Measurements from ENCODE around the gene HLCS. TPM values are rescaled to one million over a fixed set of nuclear protein-coding genes. Genes with fewer than 3 reads are reported as not detected.

Gene HLCS
- total RNA-seq, 1 experiment from 2014 or later = 55.9 TPM

DNA sequence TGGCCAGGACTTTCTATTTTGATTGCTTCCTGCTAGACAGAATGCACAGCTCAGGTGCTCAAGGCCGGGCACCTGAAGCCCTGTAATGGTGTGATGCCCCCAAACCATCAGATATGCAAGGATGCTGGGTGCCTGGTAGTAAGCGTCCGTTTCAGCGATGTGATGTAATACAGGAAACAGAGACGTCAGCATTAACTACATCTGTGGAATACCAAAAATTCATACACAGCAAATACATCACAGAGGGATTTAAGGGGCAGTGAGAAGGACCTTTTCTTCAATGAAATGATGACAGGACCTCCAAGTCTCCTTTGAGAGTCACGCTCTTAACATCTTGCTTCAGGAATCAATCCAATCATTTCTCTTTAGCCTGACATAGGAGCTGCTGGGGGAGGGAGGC is 203.2 kb downstream of the HLCS start:
- Histone ChIP-seq H3K27me3 (ENCODE audit: low read length) (no peaks in the 10 kb centered on the region), H3K27ac (ENCODE audit: low read length) (no peak overlapping the region), H3K9me3 (ENCODE audit: low read length) (no peaks in the 10 kb centered on the region), H4K20me1 (ENCODE audit: insufficient read depth, low read depth, low read length) (no peaks in the 10 kb centered on the region), H3K36me3 (ENCODE audit: insufficient read depth, low read length) (no peaks in the 10 kb centered on the region), H3K4me2 (ENCODE audit: low read depth, low read length, poor library complexity, severe bottlenecking) (no peak overlapping the region), H3K9me2 (replicated peaks; ENCODE audit: insufficient read depth, low read length) (no peaks in the 10 kb centered on the region), H3K4me3 (ENCODE audit: low read length) (no peak overlapping the region), H3K4me1 (ENCODE audit: low read length) (no peaks in the 10 kb centered on the region), H2AFZ (ENCODE audit: low read length) (no peak overlapping the region), H3K79me2 (ENCODE audit: low read length) (no peaks in the 10 kb centered on the region), H3K9ac (ENCODE audit: low read length) (no peak overlapping the region)
- DNase-seq = no peak

DNA sequence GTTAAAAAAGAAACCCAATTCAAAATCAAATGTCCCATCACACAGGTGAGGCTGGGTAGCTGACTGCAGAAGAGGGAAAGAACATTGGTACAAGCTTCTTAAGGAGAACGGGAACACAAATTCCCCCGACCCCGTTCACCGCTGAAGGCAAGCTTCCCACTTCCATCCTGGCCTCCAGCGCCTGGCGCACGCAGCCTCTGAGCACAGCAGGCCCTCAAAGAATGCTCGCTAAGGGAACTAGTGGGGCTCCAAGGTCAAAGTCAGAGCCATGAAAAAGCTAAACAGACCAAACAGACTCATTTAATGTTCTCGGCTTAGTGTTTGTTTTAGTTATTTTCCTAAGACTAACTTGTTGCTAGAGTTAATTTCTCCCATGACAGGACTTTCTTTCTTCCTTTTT is 203.8 kb downstream of the HLCS start:
- no peak for DNase-seq
- Histone ChIP-seq H3K4me2 (ENCODE audit: low read depth, low read length, poor library complexity, severe bottlenecking) (no peak overlapping the region), H4K20me1 (ENCODE audit: insufficient read depth, low read depth, low read length) (no peaks in the 10 kb centered on the region), H2AFZ (ENCODE audit: low read length) (no peak overlapping the region), H3K27me3 (ENCODE audit: low read length) (no peaks in the 10 kb centered on the region), H3K4me1 (ENCODE audit: low read length) (no peaks in the 10 kb centered on the region), H3K79me2 (ENCODE audit: low read length) (no peaks in the 10 kb centered on the region), H3K9me2 (replicated peaks; ENCODE audit: insufficient read depth, low read length) (no peaks in the 10 kb centered on the region), H3K27ac (ENCODE audit: low read length) (no peak overlapping the region), H3K9me3 (ENCODE audit: low read length) (no peaks in the 10 kb centered on the region), H3K9ac (ENCODE audit: low read length) (no peak overlapping the region), H3K36me3 (ENCODE audit: insufficient read depth, low read length) (no peaks in the 10 kb centered on the region), H3K4me3 (ENCODE audit: low read length) (no peak overlapping the region)

DNA sequence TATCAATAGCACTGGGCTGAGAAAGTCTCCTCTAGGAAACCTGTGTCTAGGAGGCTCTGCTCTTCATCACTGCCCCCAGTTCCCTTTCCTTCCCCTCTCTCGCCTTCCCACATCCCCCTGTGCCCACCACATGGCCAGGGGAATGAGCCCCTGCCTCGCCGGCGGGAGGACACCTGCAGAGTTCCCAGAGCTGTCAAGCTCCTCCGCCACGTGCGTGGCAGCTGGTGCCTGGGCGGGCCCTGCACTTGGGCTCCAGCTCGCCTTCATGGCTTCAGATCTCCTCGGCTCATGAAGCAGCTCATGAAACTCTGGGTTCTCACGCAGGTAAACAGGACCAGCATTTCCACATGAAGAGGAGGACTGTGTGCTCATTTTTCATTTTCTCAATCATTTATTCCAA is 204.8 kb downstream of the HLCS start:
- no peaks in the 10 kb centered on the region for H3K4me1 ChIP-seq (ENCODE audit: low read length)
- no peaks in the 10 kb centered on the region for H3K79me2 ChIP-seq (ENCODE audit: low read length)
- H3K4me2 ChIP-seq (ENCODE audit: low read depth, low read length, poor library complexity, severe bottlenecking) = no peak overlapping the region
- no peak overlapping the region for H3K4me3 ChIP-seq (ENCODE audit: low read length)
- no peak overlapping the region for H2AFZ ChIP-seq (ENCODE audit: low read length)
- no peaks in the 10 kb centered on the region for H3K9me3 ChIP-seq (ENCODE audit: low read length)
- no peaks in the 10 kb centered on the region for H3K9me2 ChIP-seq (replicated peaks; ENCODE audit: insufficient read depth, low read length)
- DNase-seq = no peak
- no peak overlapping the region for H3K9ac ChIP-seq (ENCODE audit: low read length)
- no peak overlapping the region for H3K27ac ChIP-seq (ENCODE audit: low read length)
- H4K20me1 ChIP-seq (ENCODE audit: insufficient read depth, low read depth, low read length) = no peaks in the 10 kb centered on the region
- H3K27me3 ChIP-seq (ENCODE audit: low read length) = no peaks in the 10 kb centered on the region
- H3K36me3 ChIP-seq (ENCODE audit: insufficient read depth, low read length) = no peaks in the 10 kb centered on the region

DNA sequence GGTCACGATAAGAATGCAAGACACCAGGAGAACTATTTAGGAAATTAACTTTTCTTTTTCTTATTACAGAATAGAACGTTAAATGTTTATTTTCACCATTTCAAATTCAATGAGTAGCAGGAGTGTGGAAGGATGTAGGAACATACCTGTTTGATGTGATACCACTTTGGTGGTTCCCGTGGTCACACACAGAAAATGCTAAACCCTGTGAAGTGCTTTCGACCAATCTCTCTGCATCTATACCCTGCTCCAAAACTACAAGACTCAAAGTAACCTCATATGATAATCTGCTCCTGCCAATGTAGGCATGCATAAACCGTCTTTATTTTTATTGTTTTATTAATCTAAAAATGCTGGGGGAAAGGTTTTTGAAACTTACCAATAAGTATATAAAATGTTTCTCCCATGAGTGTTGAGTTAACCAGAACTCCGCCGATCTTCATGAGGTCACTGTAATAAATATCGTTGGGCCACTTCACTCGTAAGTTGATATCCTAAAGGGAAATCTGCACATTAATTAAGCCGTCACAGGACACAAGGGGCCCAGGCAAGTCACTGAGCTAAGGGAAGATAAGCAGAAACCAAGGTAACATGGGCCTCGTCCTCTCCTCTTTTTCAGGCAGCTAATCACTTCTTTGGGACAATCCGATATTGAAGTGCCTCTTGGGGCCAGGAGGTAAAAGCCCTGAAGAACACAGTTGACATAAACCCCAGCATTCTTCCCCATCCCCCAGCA is 207.0 kb downstream of the HLCS start:
- H3K27ac ChIP-seq (ENCODE audit: low read length) = no peak overlapping the region
- no peak for DNase-seq
- no peaks in the 10 kb centered on the region for H3K9me2 ChIP-seq (replicated peaks; ENCODE audit: insufficient read depth, low read length)

DNA sequence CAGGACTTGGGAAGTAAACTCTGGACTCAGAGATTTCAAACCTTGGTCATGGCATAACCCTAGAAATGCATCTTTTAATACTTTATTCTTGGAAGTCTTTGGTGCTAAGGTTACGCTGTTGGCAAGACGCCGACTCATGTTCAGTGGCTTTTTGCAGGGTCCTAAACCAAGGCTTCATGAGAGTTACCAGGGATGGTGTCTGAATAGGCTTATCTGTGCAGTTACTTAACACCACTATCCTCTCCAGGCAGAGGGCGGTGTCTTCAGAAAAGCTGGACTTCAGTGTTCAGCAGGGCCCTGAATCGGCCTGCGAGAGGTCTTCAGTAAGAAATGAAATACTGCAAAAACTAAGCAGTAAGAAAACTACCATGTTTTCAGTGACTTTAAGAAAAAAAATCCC is 209.3 kb downstream of the HLCS start:
- DNase-seq = no peak
- no peaks in the 10 kb centered on the region for H3K4me1 ChIP-seq (ENCODE audit: low read length)
- H2AFZ ChIP-seq (ENCODE audit: low read length) = no peak overlapping the region
- no peaks in the 10 kb centered on the region for H3K79me2 ChIP-seq (ENCODE audit: low read length)
- no peak overlapping the region for H3K9ac ChIP-seq (ENCODE audit: low read length)
- no peaks in the 10 kb centered on the region for H3K36me3 ChIP-seq (ENCODE audit: insufficient read depth, low read length)
- H3K4me3 ChIP-seq (ENCODE audit: low read length) = no peak overlapping the region
- no peaks in the 10 kb centered on the region for H4K20me1 ChIP-seq (ENCODE audit: insufficient read depth, low read depth, low read length)
- H3K27ac ChIP-seq (ENCODE audit: low read length) = no peak overlapping the region
- H3K4me2 ChIP-seq (ENCODE audit: low read depth, low read length, poor library complexity, severe bottlenecking) = no peak overlapping the region
- no peaks in the 10 kb centered on the region for H3K9me3 ChIP-seq (ENCODE audit: low read length)
- H3K9me2 ChIP-seq (replicated peaks; ENCODE audit: insufficient read depth, low read length) = no peaks in the 10 kb centered on the region
- H3K27me3 ChIP-seq (ENCODE audit: low read length) = no peaks in the 10 kb centered on the region

More for the DNA sequence above, 207.0 kb downstream of the HLCS start:
- Histone ChIP-seq H3K36me3 (ENCODE audit: insufficient read depth, low read length) (no peaks in the 10 kb centered on the region), H3K4me3 (ENCODE audit: low read length) (no peak overlapping the region), H3K9ac (ENCODE audit: low read length) (no peak overlapping the region), H4K20me1 (ENCODE audit: insufficient read depth, low read depth, low read length) (no peaks in the 10 kb centered on the region), H3K27me3 (ENCODE audit: low read length) (no peaks in the 10 kb centered on the region), H3K9me3 (ENCODE audit: low read length) (no peaks in the 10 kb centered on the region), H3K4me1 (ENCODE audit: low read length) (no peaks in the 10 kb centered on the region), H2AFZ (ENCODE audit: low read length) (no peak overlapping the region), H3K4me2 (ENCODE audit: low read depth, low read length, poor library complexity, severe bottlenecking) (no peak overlapping the region), H3K79me2 (ENCODE audit: low read length) (no peaks in the 10 kb centered on the region)

DNA sequence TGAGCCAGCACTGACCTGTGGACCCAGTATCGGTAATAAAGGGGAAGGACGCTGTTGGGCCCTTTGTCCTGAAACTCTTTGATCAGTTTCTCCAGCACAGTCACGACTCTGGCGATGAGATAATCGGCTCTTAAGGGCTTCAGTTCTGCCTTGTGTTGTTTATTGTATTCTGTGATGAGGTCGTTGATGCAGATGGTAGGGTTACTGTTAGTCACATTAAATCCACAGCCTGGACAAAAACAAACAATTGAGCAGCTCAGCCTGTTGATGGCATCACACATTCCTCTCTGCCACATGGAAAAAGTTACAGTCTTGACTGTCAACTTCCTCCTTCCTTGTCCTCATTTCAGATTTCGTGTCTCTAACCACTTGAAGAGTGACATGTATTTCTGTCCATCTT is 209.9 kb downstream of the HLCS start:
- Histone ChIP-seq H3K79me2 (ENCODE audit: low read length) (no peaks in the 10 kb centered on the region), H3K9me3 (ENCODE audit: low read length) (no peaks in the 10 kb centered on the region), H3K4me2 (ENCODE audit: low read depth, low read length, poor library complexity, severe bottlenecking) (no peak overlapping the region), H3K4me1 (ENCODE audit: low read length) (no peaks in the 10 kb centered on the region), H3K4me3 (ENCODE audit: low read length) (no peak overlapping the region), H3K27ac (ENCODE audit: low read length) (no peak overlapping the region), H3K27me3 (ENCODE audit: low read length) (no peaks in the 10 kb centered on the region), H3K9ac (ENCODE audit: low read length) (no peak overlapping the region), H4K20me1 (ENCODE audit: insufficient read depth, low read depth, low read length) (no peaks in the 10 kb centered on the region), H3K9me2 (replicated peaks; ENCODE audit: insufficient read depth, low read length) (no peaks in the 10 kb centered on the region), H3K36me3 (ENCODE audit: insufficient read depth, low read length) (no peaks in the 10 kb centered on the region), H2AFZ (ENCODE audit: low read length) (no peak overlapping the region)
- no peak for DNase-seq

DNA sequence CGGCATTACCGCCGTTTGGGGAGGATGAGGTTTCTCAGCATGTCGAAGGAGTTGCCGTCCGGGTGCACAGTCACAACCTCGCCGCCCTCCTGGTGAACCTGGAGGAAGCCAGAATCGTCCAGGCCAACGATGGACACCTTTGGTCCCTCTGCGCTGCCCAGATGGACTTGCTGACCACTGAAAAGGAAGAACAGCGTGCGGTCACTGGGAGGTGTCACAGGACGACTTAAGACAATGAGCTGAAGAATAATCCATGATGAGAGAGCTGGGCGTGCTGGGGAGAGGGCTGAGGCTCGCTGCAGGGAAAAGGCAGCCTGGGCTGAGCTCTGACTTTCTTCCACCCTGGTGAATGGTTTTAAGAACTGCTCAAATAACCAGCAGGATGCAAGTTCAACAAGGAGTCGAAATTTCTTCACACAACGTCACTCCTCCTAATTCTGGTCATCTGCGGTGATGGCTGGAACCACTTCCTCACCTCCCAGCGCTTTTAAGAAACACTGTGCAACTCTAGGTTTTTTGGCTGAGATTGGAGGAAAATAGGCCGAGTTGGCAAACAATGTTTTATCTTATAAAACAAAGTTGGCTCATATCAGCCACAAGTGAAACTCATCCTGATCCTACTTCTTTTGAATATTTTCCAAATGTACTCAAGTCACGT is 212.1 kb downstream of the HLCS start:
- H3K36me3 ChIP-seq (ENCODE audit: insufficient read depth, low read length) = no peaks in the 10 kb centered on the region
- H3K9me3 ChIP-seq (ENCODE audit: low read length) = no peaks in the 10 kb centered on the region
- H3K9ac ChIP-seq (ENCODE audit: low read length) = no peak overlapping the region
- no peak overlapping the region for H2AFZ ChIP-seq (ENCODE audit: low read length)
- H3K79me2 ChIP-seq (ENCODE audit: low read length) = no peaks in the 10 kb centered on the region
- no peak overlapping the region for H3K4me2 ChIP-seq (ENCODE audit: low read depth, low read length, poor library complexity, severe bottlenecking)
- no peaks in the 10 kb centered on the region for H4K20me1 ChIP-seq (ENCODE audit: insufficient read depth, low read depth, low read length)
- no peak overlapping the region for H3K4me3 ChIP-seq (ENCODE audit: low read length)
- H3K9me2 ChIP-seq (replicated peaks; ENCODE audit: insufficient read depth, low read length) = no peaks in the 10 kb centered on the region
- H3K27me3 ChIP-seq (ENCODE audit: low read length) = no peaks in the 10 kb centered on the region
- DNase-seq = no peak
- no peak overlapping the region for H3K27ac ChIP-seq (ENCODE audit: low read length)
- no peaks in the 10 kb centered on the region for H3K4me1 ChIP-seq (ENCODE audit: low read length)

DNA sequence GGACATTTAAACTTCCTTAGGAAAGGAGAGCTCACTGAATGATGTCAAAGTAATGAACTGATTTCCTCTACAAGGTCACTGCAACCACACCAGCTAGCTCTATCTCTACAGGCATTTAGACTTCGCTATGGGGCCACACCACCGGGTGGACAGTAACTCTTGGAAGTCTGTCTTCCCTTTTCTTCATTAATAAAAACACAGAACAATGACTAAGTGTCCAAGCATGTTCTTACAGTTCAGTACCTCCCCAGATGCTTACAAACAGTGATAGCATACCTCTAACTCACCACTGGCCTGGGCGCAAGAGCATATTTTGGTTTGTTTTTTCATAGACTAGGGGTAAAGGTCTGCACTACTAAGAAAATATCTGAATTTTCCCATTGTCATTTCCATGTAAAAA is 212.9 kb downstream of the HLCS start:
- no peak for DNase-seq
- Histone ChIP-seq H3K27me3 (ENCODE audit: low read length) (no peaks in the 10 kb centered on the region), H3K9me3 (ENCODE audit: low read length) (no peaks in the 10 kb centered on the region), H4K20me1 (ENCODE audit: insufficient read depth, low read depth, low read length) (no peaks in the 10 kb centered on the region), H3K4me2 (ENCODE audit: low read depth, low read length, poor library complexity, severe bottlenecking) (no peak overlapping the region), H3K79me2 (ENCODE audit: low read length) (no peaks in the 10 kb centered on the region), H2AFZ (ENCODE audit: low read length) (no peak overlapping the region), H3K36me3 (ENCODE audit: insufficient read depth, low read length) (no peaks in the 10 kb centered on the region), H3K4me1 (ENCODE audit: low read length) (no peaks in the 10 kb centered on the region), H3K9ac (ENCODE audit: low read length) (no peak overlapping the region), H3K9me2 (replicated peaks; ENCODE audit: insufficient read depth, low read length) (no peaks in the 10 kb centered on the region), H3K4me3 (ENCODE audit: low read length) (no peak overlapping the region), H3K27ac (ENCODE audit: low read length) (no peak overlapping the region)
